HCT116 (cell line): ENCODE results near the gene KLHL3. TPM values are rescaled to one million over a fixed set of nuclear protein-coding genes. Genes with fewer than 3 reads are reported as not detected.
"Not testable (repeated sequence)": the region's sequence is repeated elsewhere in the genome, so short reads cannot be mapped to it uniquely, and the experiment has no call there.

Experiments
- ATAC-seq: fragments of 200-7000 bp; cut with Tn5 transposase; 2 replicates; pipeline ENCODE4 v1.9.1; 2020; ENCODE audit warnings: mild to moderate bottlenecking, moderate library complexity
- BruUV-seq: library from RNA; stranded (reverse); fragments of 400-500 nt; replicated peaks from 2 replicates; lab custom pipeline; 2021; lab: Mats Ljungman, UMichigan
- CTCF ChIA-PET: fragments of 300-600 bp; sonication (Branson Sonifier 250); formaldehyde crosslinking; loops from one replicate; lab custom pipeline; 2021; ENCODE audit warnings: antibody characterized with exemption; lab: Charles Lee
- POLR2A ChIA-PET: fragments of 300-600, 350-600 bp; sonication (Branson Sonifier 250); formaldehyde crosslinking; loops from one replicate; lab custom pipeline; 2021; ENCODE audit warnings: antibody characterized with exemption; lab: Charles Lee
- RAD21 ChIA-PET, 2 experiments: fragments of 300-600 bp; sonication (Branson Sonifier 250); formaldehyde crosslinking; loops; one replicate each; lab custom pipeline; 2023; ENCODE audit warnings: low total read pairs in 2 of 2; ENCODE audit not compliant: uncharacterized antibody in 2 of 2, unreplicated experiment in 2 of 2, low non-redundant PET in 1 of 2; lab: Charles Lee
- DNase-seq: peaks from one replicate; pipeline ENCODE4 v3.0.0-alpha.2; 2010; ENCODE audit warnings: low read depth, low spot score
- H2AFZ ChIP-seq: fragments of 200-600 bp; shearing (Covaris generic), sonication (generic); 2 replicates; pipeline ENCODE4 v1.6.1; 2017; ENCODE audit warnings: low read depth, mixed run types, mixed read lengths, antibody characterized with exemption, low read length; ENCODE audit not compliant: poor library complexity, severe bottlenecking
- H3K27ac ChIP-seq: 2 replicates; pipeline ENCODE4 v1.5.1; 2012; ENCODE audit warnings: low read depth, low read length
- H3K27me3 ChIP-seq: fragments of 200-600 bp; sonication (generic); 2 replicates; pipeline ENCODE4 v1.6.1; 2016; ENCODE audit warnings: mixed run types, low read length, mixed read lengths; ENCODE audit not compliant: insufficient read depth
- H3K36me3 ChIP-seq, 2 experiments: fragments of 200-500 bp in 1 of 2; fragments of 200-600 bp in 1 of 2; sonication (Bioruptor generic) in 1 of 2; sonication (generic) in 1 of 2; 2 replicates each; pipeline versions ENCODE4 v1.5.1 to v1.6.1; 2014 to 2016; ENCODE audit warnings: low read length in 2 of 2, inconsistent platforms in 1 of 2, mixed read lengths in 1 of 2, mixed run types in 1 of 2; ENCODE audit not compliant: insufficient read depth in 2 of 2, control insufficient read depth in 1 of 2
- H3K4me1 ChIP-seq, 2 experiments: fragments of 200-600 bp in 1 of 2; sonication (generic) in 1 of 2; 2 replicates each; pipeline versions ENCODE4 v1.5.1 to v1.6.1; 2012 to 2017; ENCODE audit warnings: low read length in 2 of 2, inconsistent platforms in 1 of 2, mild to moderate bottlenecking in 1 of 2, mixed read lengths in 1 of 2, mixed run types in 1 of 2, moderate library complexity in 1 of 2; ENCODE audit not compliant: insufficient read depth in 2 of 2, control insufficient read depth in 1 of 2
- H3K4me2 ChIP-seq: fragments of 200-600 bp; sonication (generic); 2 replicates; pipeline ENCODE4 v1.6.1; 2017; ENCODE audit warnings: mixed run types, low read length, mixed read lengths
- H3K4me3 ChIP-seq, 2 experiments: fragments of 200-600 bp in 1 of 2; sonication (generic) in 1 of 2; replicated peaks in 1 of 2; 2 replicates each; pipeline ENCODE4 v1.5.1; 2011 to 2016; ENCODE audit warnings: low read length in 2 of 2, control low read depth in 1 of 2, low read depth in 1 of 2, mild to moderate bottlenecking in 1 of 2, mixed read lengths in 1 of 2, mixed run types in 1 of 2
- H3K79me2 ChIP-seq: fragments of 200-600 bp; sonication (generic); 2 replicates; pipeline ENCODE4 v1.6.1; 2017; ENCODE audit warnings: mild to moderate bottlenecking, mixed run types, low read length, moderate library complexity, mixed read lengths; ENCODE audit not compliant: insufficient read depth
- H3K9ac ChIP-seq: fragments of 200-600 bp; sonication (generic); 2 replicates; pipeline ENCODE4 v1.6.1; 2016; ENCODE audit warnings: low read length, mixed read lengths
- H3K9me2 ChIP-seq: fragments of 200-600 bp; sonication (generic), shearing (Covaris generic); 2 replicates; pipeline ENCODE4 v1.6.1; 2017; ENCODE audit warnings: mixed run types, mild to moderate bottlenecking, moderate library complexity; ENCODE audit not compliant: insufficient read depth
- H3K9me3 ChIP-seq, 2 experiments: fragments of 200-500 bp in 1 of 2; fragments of 200-600 bp in 1 of 2; sonication (Bioruptor generic) in 1 of 2; sonication (generic) in 1 of 2; 2 replicates each; pipeline ENCODE4 v1.6.1; 2014 to 2017; ENCODE audit warnings: low read length in 2 of 2, mixed read lengths in 2 of 2, inconsistent platforms in 1 of 2, low read depth in 1 of 2, mild to moderate bottlenecking in 1 of 2, mixed run types in 1 of 2, moderate library complexity in 1 of 2; ENCODE audit not compliant: control insufficient read depth in 1 of 2, insufficient read depth in 1 of 2
- H4K20me1 ChIP-seq: fragments of 200-600 bp; sonication (generic), shearing (Covaris generic); 2 replicates; pipeline ENCODE4 v1.6.1; 2017; ENCODE audit warnings: mixed run types, mild to moderate bottlenecking, moderate library complexity; ENCODE audit not compliant: insufficient read depth
- CBX3 ChIP-seq: IDR thresholded peaks from 2 replicates; pipeline ENCODE4 v1.6.1; 2012; ENCODE audit warnings: low read depth
- CEBPB ChIP-seq: IDR thresholded peaks from 2 replicates; pipeline ENCODE4 v1.6.1; 2012; ENCODE audit warnings: low read depth
- CTCF ChIP-seq, 3 experiments: fragments of 200-600 bp in 1 of 3; sonication (generic) in 1 of 3; IDR thresholded peaks in 2 of 3; conservative IDR thresholded peaks in 1 of 3; 2 replicates each; pipeline ENCODE4 v1.5.1; 2012 to 2017; ENCODE audit warnings: low read depth in 2 of 3, low read length in 2 of 3, antibody characterized with exemption in 1 of 3, borderline replicate concordance in 1 of 3, control low read depth in 1 of 3, mild to moderate bottlenecking in 1 of 3, mixed read lengths in 1 of 3, mixed run types in 1 of 3, moderate library complexity in 1 of 3; ENCODE audit not compliant: insufficient read depth in 1 of 3
- ELF1 ChIP-seq: IDR thresholded peaks from 2 replicates; pipeline ENCODE4 v1.6.1; 2012; ENCODE audit warnings: low read depth, borderline replicate concordance
- EZH2 ChIP-seq: fragments of 200-600 bp; sonication (generic); IDR thresholded peaks from 2 replicates; pipeline ENCODE4 v1.6.1; 2017; ENCODE audit warnings: antibody characterized with exemption, mixed run types
- EZH2phosphoT487 ChIP-seq: fragments of 200-600 bp; IDR thresholded peaks from 2 replicates; pipeline ENCODE4 v1.6.1; 2018; ENCODE audit warnings: antibody characterized with exemption, borderline replicate concordance
- JUND ChIP-seq: IDR thresholded peaks from 2 replicates; pipeline ENCODE4 v1.6.1; 2012
- POLR2A ChIP-seq: IDR thresholded peaks from 2 replicates; pipeline ENCODE4 v1.7.0; 2011; ENCODE audit warnings: borderline replicate concordance; ENCODE audit not compliant: insufficient read depth, insufficient read length; ENCODE audit errors: extremely low read depth
- POLR2AphosphoS5 ChIP-seq: IDR thresholded peaks from 2 replicates; pipeline ENCODE4 v1.6.1; 2011; ENCODE audit warnings: mild to moderate bottlenecking, low read depth, low read length, moderate library complexity
- SP1 ChIP-seq: IDR thresholded peaks from 2 replicates; pipeline ENCODE4 v1.6.1; 2012; ENCODE audit warnings: low read depth
- SRF ChIP-seq: IDR thresholded peaks from 2 replicates; pipeline ENCODE4 v1.6.1; 2012; ENCODE audit warnings: low read depth
- ZFX ChIP-seq: fragments of 450-650 bp; IDR thresholded peaks from 2 replicates; pipeline ENCODE4 v1.6.1; 2017
- ZNF274 ChIP-seq: fragments of 200-500 bp; sonication (Bioruptor generic); IDR thresholded peaks from 2 replicates; pipeline ENCODE4 v1.6.1; 2014; ENCODE audit warnings: mild to moderate bottlenecking, low read depth, low read length, inconsistent platforms
- intact Hi-C: fragments of 100-400 bp; cut with micrococcal nuclease; formaldehyde crosslinking; loops from 2 replicates; pipeline ENCODE4 v1.10.0; 2022
- total RNA-seq: library from RNA; stranded (reverse); gene quantifications from one replicate; pipeline ENCODE4 v1.2.1, GENCODE V29; 2021; ENCODE audit not compliant: unreplicated experiment

Gene KLHL3
- total RNA-seq, 1 experiment from 2014 or later, result not detected

- H3K9ac ChIP-seq, H4K20me1 ChIP-seq, H3K27me3 ChIP-seq, intact Hi-C loops, H3K9me2 ChIP-seq, H3K79me2 ChIP-seq, ATAC-seq, H2AFZ ChIP-seq, H3K4me1 ChIP-seq, DNase-seq, H3K9me3 ChIP-seq, H3K4me2 ChIP-seq, RAD21 ChIA-PET, H3K36me3 ChIP-seq: not testable (repeated sequence)
- CTCF ChIA-PET, result interaction anchor here (3.4 kb wide), 1 partner anchor 11 kb away, joined by 13 read pairs; no protein-coding TSS in a partner anchor
- peak; percentile 82; the same call in 1 of the 2 replicates for TF ChIP-seq CBX3
- TF ChIP-seq, all 23 proteins: peak for 1; not testable (repeated sequence) for 22
- H3K27ac ChIP-seq, POLR2A ChIA-PET, H3K4me3 ChIP-seq, BruUV-seq: not testable (repeated sequence)
Measured at GRCh38 chr5:137767937-137768336, 32.0 kb upstream of the KLHL3 start.

DNA sequence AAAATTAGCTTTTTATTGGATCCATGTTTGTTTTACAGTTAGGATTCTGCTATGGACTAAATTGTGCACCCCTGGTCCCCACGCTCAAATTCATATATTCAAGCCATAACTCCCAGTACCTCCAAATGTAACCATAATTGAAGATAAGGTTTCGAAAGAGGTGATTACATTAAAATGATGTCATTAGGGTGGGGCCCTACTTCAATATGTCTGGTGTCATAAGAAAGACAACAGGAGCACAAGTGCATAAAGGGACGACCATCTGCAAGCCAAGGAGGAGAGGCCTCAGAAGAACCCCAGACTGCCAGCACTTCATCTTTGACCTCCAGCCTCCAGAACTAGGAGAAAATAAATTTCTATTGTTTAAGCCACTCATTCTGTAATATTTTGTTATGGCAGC, 25.7 kb upstream of the KLHL3 start:
- H3K4me3 ChIP-seq, result no peak overlapping the region
- TF ChIP-seq POLR2AphosphoS5, result no peak
- no peak for TF ChIP-seq ELF1
- TF ChIP-seq SP1, result no peak
- no peak for TF ChIP-seq SRF
- TF ChIP-seq CBX3, result no peak
- no peak for TF ChIP-seq ZNF274
- TF ChIP-seq EZH2phosphoT487, result no peak
- TF ChIP-seq POLR2A, result no peak
- no peak for TF ChIP-seq ZFX
- no peak for TF ChIP-seq JUND
- TF ChIP-seq CEBPB, result no peak
- no peak for TF ChIP-seq EZH2
- TF ChIP-seq CTCF (IDR thresholded peaks at IDR 0.05 in 2 of 3, conservative IDR thresholded peaks at IDR 0.05 in 1 of 3; ENCODE audit: borderline replicate concordance in 1 of 3, insufficient read depth in 1 of 3, low read depth in 2 of 3, low read length in 2 of 3), result no peak
- no TSS peak for BruUV-seq
- peak overlapping the region; percentile 51 for H2AFZ ChIP-seq
- ChIA-PET RAD21 (no interaction called here), POLR2A (no interaction called here), CTCF (interaction anchor here (0.7 kb wide), 1 partner anchor 17 kb away, joined by 4 read pairs; no protein-coding TSS in a partner anchor)
- H3K9me3 ChIP-seq, result no peaks in the 10 kb centered on the region
- H3K36me3 ChIP-seq, result no peaks in the 10 kb centered on the region
- H3K9ac ChIP-seq, result no peak overlapping the region
- H3K27ac ChIP-seq, result no peak overlapping the region
- ATAC-seq (no peak), DNase-seq (no peak)
- intact Hi-C loops, result no loop called here
- peaks cover 0 to 11% of the 10 kb centered on the region in 2 experiments; a peak in 2 of 4 replicates for H3K4me1 ChIP-seq
- no peaks in the 10 kb centered on the region for H4K20me1 ChIP-seq
- no peak overlapping the region for H3K4me2 ChIP-seq
- no peaks in the 10 kb centered on the region for H3K9me2 ChIP-seq
- no peaks in the 10 kb centered on the region for H3K27me3 ChIP-seq
- H3K79me2 ChIP-seq, result no peaks in the 10 kb centered on the region
